DOHH2 (cell line): Measurements from ENCODE around the gene ADH1A.

ENCODE experiments used
- H3F3A ChIP-seq: fragments of 200-600 bp; sonication (generic), shearing (Covaris generic); 2 replicates; pipeline ENCODE4 v1.6.0; 2016; ENCODE audit warnings: antibody characterized with exemption, mild to moderate bottlenecking; ENCODE audit not compliant: control insufficient read depth, insufficient read depth
- H3K27ac ChIP-seq: fragments of 200-600 bp; sonication (generic); 2 replicates; pipeline ENCODE4 v1.5.1; 2014; ENCODE audit warnings: low read depth, mild to moderate bottlenecking, low read length, moderate library complexity
- H3K27me3 ChIP-seq: fragments of 200-600 bp; sonication (generic); 2 replicates; pipeline ENCODE4 v1.6.1; 2014; ENCODE audit warnings: mild to moderate bottlenecking, low read length, mixed read lengths; ENCODE audit not compliant: control insufficient read depth
- H3K36me3 ChIP-seq: fragments of 200-600 bp; sonication (generic); 2 replicates; pipeline ENCODE4 v1.6.1; 2014; ENCODE audit warnings: mild to moderate bottlenecking, low read length, moderate library complexity, mixed read lengths; ENCODE audit not compliant: control insufficient read depth
- H3K4me1 ChIP-seq: fragments of 200-600 bp; sonication (generic); 2 replicates; pipeline ENCODE4 v1.6.1; 2014; ENCODE audit warnings: mild to moderate bottlenecking, low read length, mixed read lengths; ENCODE audit not compliant: control insufficient read depth
- H3K4me2 ChIP-seq: fragments of 200-600 bp; sonication (generic); 2 replicates; pipeline ENCODE4 v1.6.0; 2014; ENCODE audit warnings: mild to moderate bottlenecking, low read length, moderate library complexity
- H3K4me3 ChIP-seq: fragments of 200-600 bp; sonication (generic); 2 replicates; pipeline ENCODE4 v1.5.1; 2014; ENCODE audit warnings: mild to moderate bottlenecking, low read length, mixed read lengths
- H3K79me2 ChIP-seq: fragments of 200-600 bp; sonication (generic); 2 replicates; pipeline ENCODE4 v1.6.1; 2014; ENCODE audit warnings: mild to moderate bottlenecking, low read length, mixed read lengths; ENCODE audit not compliant: control insufficient read depth
- H3K9me2 ChIP-seq: fragments of 200-600 bp; sonication (generic); replicated peaks from 2 replicates; pipeline ENCODE4 v1.6.1; 2014; ENCODE audit warnings: mild to moderate bottlenecking, low read length, mixed read lengths; ENCODE audit not compliant: control insufficient read depth
- H3K9me3 ChIP-seq: fragments of 200-600 bp; sonication (generic); 2 replicates; pipeline ENCODE4 v1.6.1; 2014; ENCODE audit warnings: antibody characterized with exemption, low read length, mixed read lengths; ENCODE audit not compliant: control insufficient read depth, insufficient read depth
- H4K20me1 ChIP-seq: fragments of 200-600 bp; sonication (generic); 2 replicates; pipeline ENCODE4 v1.6.0; 2014; ENCODE audit warnings: low read depth, mild to moderate bottlenecking, antibody characterized with exemption, low read length, moderate library complexity; ENCODE audit not compliant: control insufficient read depth, insufficient read depth
- CTCF ChIP-seq: fragments of 200-600 bp; sonication (generic); IDR thresholded peaks from one replicate; pipeline ENCODE4 v1.5.1; 2014; ENCODE audit warnings: antibody characterized with exemption, mild to moderate bottlenecking, low read depth, low read length; ENCODE audit not compliant: poor library complexity, severe bottlenecking
- EZH2phosphoT487 ChIP-seq: fragments of 200-600 bp; sonication (generic); IDR thresholded peaks from 2 replicates; pipeline ENCODE4 v1.6.1; 2017; ENCODE audit warnings: borderline replicate concordance, mild to moderate bottlenecking, antibody characterized with exemption, low read length, moderate library complexity, mixed read lengths

Gene ADH1A

GRCh38 chr4:99317354-99317753 lies 26.6 kb upstream of the ADH1A start:
- Histone ChIP-seq H3K27me3 (no peaks in the 10 kb centered on the region), H4K20me1 (no peaks in the 10 kb centered on the region), H3K4me2 (no peak overlapping the region), H3K27ac (no peak overlapping the region), H3K9me3 (no peaks in the 10 kb centered on the region), H3F3A (no peaks in the 10 kb centered on the region), H3K36me3 (no peaks in the 10 kb centered on the region), H3K4me1 (no peaks in the 10 kb centered on the region), H3K4me3 (no peak overlapping the region), H3K79me2 (no peaks in the 10 kb centered on the region), H3K9me2 (no peaks in the 10 kb centered on the region)
- TF ChIP-seq EZH2phosphoT487 = no peak
- TF ChIP-seq CTCF = no peak

- Histone ChIP-seq H3K79me2 (no peaks in the 10 kb centered on the region), H3K4me3 (no peak overlapping the region), H3K4me2 (no peak overlapping the region), H3K36me3 (no peaks in the 10 kb centered on the region), H3K4me1 (no peaks in the 10 kb centered on the region), H3K9me2 (no peaks in the 10 kb centered on the region), H3K27ac (no peak overlapping the region), H3K9me3 (no peaks in the 10 kb centered on the region), H3F3A (no peaks in the 10 kb centered on the region), H3K27me3 (no peaks in the 10 kb centered on the region), H4K20me1 (no peaks in the 10 kb centered on the region)
- no peak for TF ChIP-seq CTCF
- no peak for TF ChIP-seq EZH2phosphoT487
These were observed 25.1 kb upstream of the ADH1A start for GRCh38 chr4:99315839-99316238.

GRCh38 chr4:99314211-99314610 lies 23.4 kb upstream of the ADH1A start:
- Histone ChIP-seq H4K20me1 (no peaks in the 10 kb centered on the region), H3K27me3 (no peaks in the 10 kb centered on the region), H3K9me2 (no peaks in the 10 kb centered on the region), H3K79me2 (no peaks in the 10 kb centered on the region), H3K36me3 (no peaks in the 10 kb centered on the region), H3K27ac (no peak overlapping the region), H3K4me2 (no peak overlapping the region), H3K9me3 (no peaks in the 10 kb centered on the region), H3K4me1 (no peaks in the 10 kb centered on the region), H3F3A (no peaks in the 10 kb centered on the region), H3K4me3 (no peak overlapping the region)
- no peak for TF ChIP-seq CTCF
- no peak for TF ChIP-seq EZH2phosphoT487

- no peaks in the 10 kb centered on the region for H3K36me3 ChIP-seq
- no peak overlapping the region for H3K4me2 ChIP-seq
- no peaks in the 10 kb centered on the region for H3K9me2 ChIP-seq
- H3K27ac ChIP-seq = no peak overlapping the region
- no peak overlapping the region for H3K4me3 ChIP-seq
- no peak for TF ChIP-seq CTCF
- TF ChIP-seq EZH2phosphoT487 = no peak
- H4K20me1 ChIP-seq = no peaks in the 10 kb centered on the region
- H3K79me2 ChIP-seq = no peaks in the 10 kb centered on the region
- no peaks in the 10 kb centered on the region for H3F3A ChIP-seq
- H3K4me1 ChIP-seq = no peaks in the 10 kb centered on the region
- no peaks in the 10 kb centered on the region for H3K27me3 ChIP-seq
- no peaks in the 10 kb centered on the region for H3K9me3 ChIP-seq
These were observed 19.6 kb upstream of the ADH1A start for GRCh38 chr4:99310389-99310788.
